GM19372 (cell line): ENCODE results near the gene MAD2L2.
"Not testable (repeated sequence)": the region's sequence is repeated elsewhere in the genome, so short reads cannot be mapped to it uniquely, and the experiment has no call there.

Experiments used
- ATAC-seq: cut with Tn5 transposase; IDR thresholded peaks from one replicate; pipeline ENCODE4 v1.9.1; 2021; ENCODE audit warnings: mild to moderate bottlenecking, low read depth, moderate library complexity; ENCODE audit not compliant: unreplicated experiment

MAD2L2 gene

GRCh38 chr1:11654137-11654938 lies 26.6 kb downstream of the MAD2L2 start, which contains the start of the genes FBXO2 and FBXO44:
Gene FBXO2, minus strand, starts transcription at chr1:11654429. Its CDS starts 89 bp downstream, at chr1:11654340.
Gene FBXO44, plus strand, starts transcription at chr1:11654877. Its CDS starts 959 bp downstream, at chr1:11655836.
- peak; percentile 49 for ATAC-seq

GRCh38 chr1:11653861-11654136 lies 27.1 kb downstream of the MAD2L2 start:
- ATAC-seq = no peak

- ATAC-seq = no peak
Measured at GRCh38 chr1:11653101-11653860, 27.7 kb downstream of the MAD2L2 start.

GRCh38 chr1:11652203-11652780 lies 28.7 kb downstream of the MAD2L2 start:
- ATAC-seq = no peak

- no peak for ATAC-seq
Measured at GRCh38 chr1:11651017-11651416, 29.9 kb downstream of the MAD2L2 start.

DNA sequence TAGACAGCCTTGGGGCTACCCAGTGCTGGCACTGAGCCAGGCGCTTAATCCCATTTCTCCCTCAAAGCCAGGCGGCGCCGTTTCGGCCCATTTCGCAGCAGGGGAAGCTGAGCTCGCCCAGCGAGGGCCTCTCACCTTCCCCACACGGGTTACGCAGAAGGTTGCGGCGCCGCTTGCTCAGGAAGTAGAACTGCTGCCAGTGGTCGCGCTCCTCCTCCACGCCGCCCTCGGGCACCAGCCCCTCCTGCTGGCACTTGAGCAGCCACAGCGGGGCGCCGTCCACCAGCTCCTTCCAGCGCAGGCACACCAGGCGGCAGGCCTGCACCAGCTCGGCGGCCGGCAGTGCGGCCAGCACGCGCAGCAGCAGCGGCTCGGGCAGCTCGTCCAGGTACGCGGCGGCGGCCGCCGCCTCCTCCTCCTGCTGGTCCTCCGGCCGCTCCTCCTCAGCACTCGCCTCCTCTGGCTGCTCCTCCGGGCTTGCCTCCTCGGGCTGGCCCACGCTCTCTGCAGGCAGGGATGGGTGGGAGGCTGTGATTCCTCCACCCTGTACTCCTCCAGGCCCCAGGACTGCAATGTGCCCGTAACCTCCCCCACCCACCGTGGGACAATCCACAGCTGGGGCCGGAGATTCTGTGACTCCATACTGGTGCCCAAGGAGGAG lies 30.5 kb downstream of the MAD2L2 start:
- ATAC-seq = no peak

GRCh38 chr1:11649624-11650330 lies 31.2 kb downstream of the MAD2L2 start:
- no peak for ATAC-seq

DNA sequence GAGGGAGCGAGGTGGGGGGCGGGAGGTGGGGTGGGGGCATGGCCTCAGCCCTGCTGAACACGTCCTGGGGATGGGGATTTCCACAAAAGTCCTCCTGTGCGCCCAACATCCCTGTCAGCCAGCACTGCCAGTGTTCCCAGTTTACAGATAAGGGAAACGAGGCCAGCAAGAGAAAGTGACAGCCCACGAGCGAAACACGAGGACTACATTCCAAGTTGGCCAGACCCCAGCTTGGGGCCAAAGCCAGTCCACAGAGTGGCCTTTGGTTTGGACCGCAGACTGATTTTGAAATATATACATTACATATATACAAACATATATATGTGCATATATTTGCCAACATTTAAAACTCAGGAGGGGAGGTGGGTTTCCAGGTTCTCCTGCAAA lies 31.7 kb downstream of the MAD2L2 start:
- ATAC-seq = no peak

- no peak for ATAC-seq
Measured at GRCh38 chr1:11648732-11649158, 32.2 kb downstream of the MAD2L2 start.

DNA sequence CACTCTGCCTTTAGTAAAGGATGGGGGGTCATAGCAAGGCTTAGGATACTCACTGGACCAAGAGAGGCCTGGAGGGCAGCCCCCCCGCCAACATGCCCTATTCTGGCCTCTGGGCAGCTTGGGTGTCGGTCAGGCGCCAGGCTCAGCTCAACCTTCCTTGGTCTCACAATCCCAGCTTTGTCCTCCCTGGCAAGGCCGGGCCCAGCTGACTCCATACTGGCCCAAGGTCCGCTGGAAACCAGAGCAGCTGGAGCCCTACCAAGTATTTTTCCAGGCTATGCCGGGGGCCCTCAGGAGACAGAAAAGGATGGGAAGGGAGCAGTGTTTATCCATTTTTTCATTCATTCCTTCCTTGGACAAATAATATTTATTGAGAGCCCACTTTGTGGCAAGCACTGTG lies 32.9 kb downstream of the MAD2L2 start:
- no peak for ATAC-seq

GRCh38 chr1:11647333-11647732 lies 33.6 kb downstream of the MAD2L2 start:
- ATAC-seq = no peak

DNA sequence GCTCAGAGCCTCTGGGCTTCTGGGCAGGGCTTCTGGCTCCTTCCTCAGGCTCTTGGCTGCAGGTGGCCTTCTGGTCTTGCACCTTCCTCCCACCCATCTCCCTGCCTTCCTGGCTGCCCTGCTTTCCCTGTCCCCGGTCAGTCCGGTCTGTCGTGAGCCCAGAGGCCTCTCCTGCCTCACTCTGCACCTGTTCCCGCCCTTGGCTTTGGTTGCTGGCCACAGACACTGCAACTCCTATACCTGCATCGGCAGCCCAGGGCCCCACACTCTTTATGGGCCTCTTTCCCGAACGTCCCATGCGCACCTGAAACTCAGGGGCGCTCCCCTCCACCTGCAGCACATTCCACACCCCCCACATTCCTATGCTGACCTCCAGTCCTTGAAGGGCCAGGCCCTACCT lies 34.6 kb downstream of the MAD2L2 start:
- ATAC-seq = no peak

- ATAC-seq = no peak
Measured at GRCh38 chr1:11645670-11646265, 35.2 kb downstream of the MAD2L2 start.

GRCh38 chr1:11645270-11645669 lies 35.7 kb downstream of the MAD2L2 start:
- ATAC-seq = no peak

GRCh38 chr1:11643782-11644181 lies 37.2 kb downstream of the MAD2L2 start:
- ATAC-seq = no peak

DNA sequence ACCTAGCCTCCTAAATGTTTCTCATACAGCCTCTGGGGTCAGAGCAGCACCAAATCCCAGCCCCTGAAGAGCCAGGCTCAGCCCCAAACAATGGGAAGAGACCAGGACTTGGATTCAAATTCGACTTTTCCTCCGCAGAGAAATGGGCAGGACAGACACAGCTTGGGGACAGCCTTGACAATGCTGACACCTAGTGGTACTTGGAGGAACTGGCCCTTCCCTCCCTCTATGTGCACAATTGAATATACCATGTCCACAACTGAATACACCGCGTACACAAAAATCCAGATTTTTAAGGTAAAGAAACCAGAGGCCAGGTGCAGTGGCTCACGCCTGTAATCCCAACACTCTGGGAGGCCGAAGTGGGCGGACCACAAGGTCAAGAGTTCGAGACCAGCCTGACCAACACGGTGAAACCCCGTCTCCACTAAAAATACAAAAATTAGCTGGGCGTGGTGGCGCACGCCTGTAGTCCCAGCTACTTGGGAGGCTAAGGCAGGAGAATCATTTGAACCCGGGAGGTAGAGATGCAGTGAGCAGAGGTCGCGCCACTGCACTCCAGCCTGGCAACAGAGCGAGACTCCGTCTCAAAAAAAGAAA lies 38.4 kb downstream of the MAD2L2 start:
- ATAC-seq = not testable (repeated sequence)

DNA sequence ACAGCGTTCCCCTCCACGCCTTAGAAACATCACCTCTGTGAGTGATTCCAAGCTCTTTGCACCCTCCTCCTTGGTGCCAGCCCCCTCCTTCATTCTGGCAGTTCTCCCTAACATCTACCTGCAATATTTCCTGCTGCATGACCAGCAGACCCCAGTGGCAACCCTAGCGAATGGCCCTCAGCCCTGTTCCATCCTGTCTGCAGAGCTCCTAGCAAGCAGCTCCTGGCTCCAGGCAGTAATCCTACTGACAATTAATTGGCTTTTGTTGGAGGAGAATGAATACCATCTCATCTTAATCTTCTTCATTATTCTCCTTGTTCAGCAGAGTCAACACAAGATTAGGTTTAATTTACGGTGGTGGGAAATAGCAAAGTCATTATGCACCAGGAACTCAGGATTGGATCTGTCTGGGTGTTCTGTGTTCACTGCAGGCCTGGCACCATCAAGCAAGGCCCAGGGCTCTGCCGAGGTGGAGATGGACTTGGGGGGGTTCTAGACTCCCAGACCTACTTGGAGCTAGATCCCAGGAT lies 39.1 kb downstream of the MAD2L2 start:
- ATAC-seq = no peak

DNA sequence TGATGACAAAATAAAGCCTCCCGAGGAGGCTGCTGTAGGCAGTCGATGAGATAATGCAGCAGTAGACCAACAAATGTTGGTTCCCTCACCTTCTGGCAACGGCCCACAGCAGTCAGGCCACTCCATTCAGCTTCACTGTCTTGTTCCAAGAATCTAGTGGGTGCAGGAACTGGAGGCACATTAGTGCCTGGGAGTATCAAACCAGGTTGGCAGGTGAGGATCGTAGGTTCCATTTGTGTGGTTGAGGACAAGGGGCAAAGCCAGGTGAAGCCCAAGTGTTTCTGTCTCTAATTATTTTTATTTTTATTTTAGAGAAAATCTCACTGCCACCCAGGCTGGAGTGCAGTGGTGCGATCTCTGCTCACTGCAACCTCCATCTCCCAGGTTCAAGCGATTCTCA lies 40.0 kb downstream of the MAD2L2 start:
- no peak for ATAC-seq

GRCh38 chr1:11640101-11640500 lies 40.8 kb downstream of the MAD2L2 start:
- ATAC-seq = no peak
